ENCODE data around the gene PHF19.

Gene PHF19

GRCh38 chr9:120921661-120922181 is 44.7 kb upstream of the PHF19 start:
- no peak for TF ChIP-seq CTCF (IDR thresholded peaks at IDR 0.05)
- Histone ChIP-seq H3K27ac (peak overlapping the region; percentile 87 to 97), H3K4me3 (no peak overlapping the region)
- DNase-seq (ENCODE audit: low spot score): no peak

- peak overlapping the region; percentile 87 to 97 for H3K27ac ChIP-seq
- H3K4me3 ChIP-seq: peak overlapping the region; percentile 16
- no peak for TF ChIP-seq CTCF (IDR thresholded peaks at IDR 0.05)
- DNase-seq (ENCODE audit: low spot score): no peak
These were observed 43.8 kb upstream of the PHF19 start for GRCh38 chr9:120920806-120921178.

- no peak for DNase-seq (ENCODE audit: low spot score)
- H3K27ac ChIP-seq: peak overlapping the region; percentile 87 to 97
- peak overlapping the region; percentile 16 for H3K4me3 ChIP-seq
- TF ChIP-seq CTCF (IDR thresholded peaks at IDR 0.05): no peak
These were observed 43.1 kb upstream of the PHF19 start for GRCh38 chr9:120919843-120920805.

- DNase-seq (ENCODE audit: low spot score): no peak
- Histone ChIP-seq H3K4me3 (peak overlapping the region; percentile 43), H3K27ac (peak overlapping the region; percentile 87 to 97)
- no peak for TF ChIP-seq CTCF (IDR thresholded peaks at IDR 0.05)
These were observed 42.2 kb upstream of the PHF19 start for GRCh38 chr9:120918931-120919842.

- peak overlapping the region; percentile 87 to 97 for H3K27ac ChIP-seq
- DNase-seq (ENCODE audit: low spot score): no peak
- TF ChIP-seq CTCF (IDR thresholded peaks at IDR 0.05): no peak
- no peak overlapping the region for H3K4me3 ChIP-seq
These were observed 41.2 kb upstream of the PHF19 start for GRCh38 chr9:120917929-120918762.

Data from coronary artery (tissue), 2 donors.